SIG-M5 treated with dmso at 0.1 percent for 504 hours (cell line): ENCODE measurements around the gene ACAD9.
"Not testable (repeated sequence)": the region's sequence is repeated elsewhere in the genome, so short reads cannot be mapped to it uniquely, and the experiment has no call there.

Experiments used
- DNase-seq: peaks from one replicate; lab custom pipeline; 2025; ENCODE audit not compliant: unreplicated experiment; lab: John Stamatoyannopoulos, UW

ACAD9 gene

GRCh38 chr3:128859630-128860029 lies 19.8 kb upstream of the ACAD9 start:
- peak; percentile 92 for DNase-seq

- DNase-seq, result no peak
Observed at GRCh38 chr3:128861491-128861890, 17.9 kb upstream of the ACAD9 start.

- DNase-seq, result peak; percentile 22
Observed at GRCh38 chr3:128863560-128863959, 15.9 kb upstream of the ACAD9 start.

- peak; percentile 80 for DNase-seq
Observed at GRCh38 chr3:128864351-128864811, 15.0 kb upstream of the ACAD9 start.

- peak; percentile 77 for DNase-seq
Observed at GRCh38 chr3:128864849-128865804, 14.3 kb upstream of the ACAD9 start.

- DNase-seq, result peak; percentile 93
Observed at GRCh38 chr3:128867200-128868125, 12.0 kb upstream of the ACAD9 start.

- DNase-seq, result no peak
Observed at GRCh38 chr3:128870347-128870746, 9.1 kb upstream of the ACAD9 start.

GRCh38 chr3:128872282-128872681 lies 7.1 kb upstream of the ACAD9 start:
- DNase-seq, result no peak

- DNase-seq, result no peak
Observed at GRCh38 chr3:128872744-128873143, 6.7 kb upstream of the ACAD9 start.

GRCh38 chr3:128873244-128874022 lies 6.0 kb upstream of the ACAD9 start:
- no peak for DNase-seq

- DNase-seq, result no peak
Observed at GRCh38 chr3:128874481-128875180, 4.8 kb upstream of the ACAD9 start.

GRCh38 chr3:128875556-128876120 lies 3.8 kb upstream of the ACAD9 start:
- peak; percentile 84 for DNase-seq

- DNase-seq, result no peak
Observed at GRCh38 chr3:128878011-128878457, 1.4 kb upstream of the ACAD9 start.

- DNase-seq, result peak; percentile 85
Observed at GRCh38 chr3:128878556-128879124, 780 bp upstream of the ACAD9 start.

- no peak for DNase-seq
Observed at GRCh38 chr3:128879991-128880390, 571 bp downstream of the ACAD9 start.

- not testable (repeated sequence) for DNase-seq
Observed at GRCh38 chr3:128880455-128880854, 1.0 kb downstream of the ACAD9 start.

GRCh38 chr3:128881576-128881975 lies 2.2 kb downstream of the ACAD9 start:
- no peak for DNase-seq

GRCh38 chr3:128882719-128883118 lies 3.3 kb downstream of the ACAD9 start:
- DNase-seq, result no peak

- DNase-seq, result no peak
Observed at GRCh38 chr3:128884992-128885391, 5.6 kb downstream of the ACAD9 start.
